Measurements from ENCODE around the gene CCL25. TPM values are rescaled to one million over a fixed set of nuclear protein-coding genes. Genes with fewer than 3 reads are reported as not detected.

Gene CCL25
- total and polyA plus RNA-seq, 2 of the 4 experiments (the other 2 are of a cell fraction): not detected

- intact Hi-C loops (cut with micrococcal nuclease): no loop called here
- POLR2A ChIA-PET (ENCODE audit: unreplicated experiment): interaction anchor here (0.6 kb wide), 1 partner anchor 52 kb away, joined by 4 read pairs; the partner anchor contains the start of gene ELAVL1
- no TSS peak for BruUV-seq (replicated peaks)
Measured at GRCh38 chr19:8057545-8058270, 5.1 kb downstream of the CCL25 start.

More at GRCh38 chr19:8057545-8058270, 5.1 kb downstream of the CCL25 start:
- no peak for ATAC-seq (ENCODE audit: low read depth)
- Histone ChIP-seq H4K5ac (ENCODE audit: low read depth, low read length) (no peak overlapping the region), H3K9ac (ENCODE audit: low read depth, low read length) (no peak overlapping the region), H2AK9ac (replicated peaks; ENCODE audit: low read depth, low read length, poor library complexity) (no peak overlapping the region), H3K36me3 (ENCODE audit: control insufficient read depth, insufficient read depth, low read length) (no peaks in the 10 kb centered on the region), H3K4ac (ENCODE audit: low read depth, low read length) (no peak overlapping the region), H4K91ac (ENCODE audit: insufficient read depth, low read depth, low read length) (no peak overlapping the region), H3K56ac (ENCODE audit: extremely low read depth, insufficient read depth, low read length) (no peak overlapping the region), H3K4me1 (ENCODE audit: control insufficient read depth, insufficient read depth, low read length) (no peaks in the 10 kb centered on the region), H2BK15ac (ENCODE audit: low read depth, low read length) (no peak overlapping the region), H3K9me3 (ENCODE audit: control insufficient read depth, insufficient read depth, low read length) (no peaks in the 10 kb centered on the region), H3K79me1 (ENCODE audit: low read depth in 1 of 2, low read length in 2 of 2) (no peaks in the 10 kb centered on the region), H4K20me1 (ENCODE audit: insufficient read depth, low read length) (no peaks in the 10 kb centered on the region; the same call in 1 of the 2 replicates), H2AK5ac (ENCODE audit: low read depth, low read length) (no peak overlapping the region), H4K8ac (ENCODE audit: low read depth in 2 of 2, low read length in 2 of 2) (no peak overlapping the region), H3K9me1 (ENCODE audit: insufficient read depth, low read length) (no peaks in the 10 kb centered on the region), H2AFZ (replicated peaks; ENCODE audit: low read length, poor library complexity) (no peak overlapping the region), H3K23ac (ENCODE audit: low read depth, low read length) (no peak overlapping the region), H2BK5ac (ENCODE audit: low read depth, low read length, poor library complexity, severe bottlenecking) (no peak overlapping the region), H3K27me3 (ENCODE audit: control insufficient read depth, insufficient read depth, low read length) (peaks cover 5% of the 10 kb centered on the region; the same call in 1 of the 2 replicates), H3K14ac (replicated peaks; ENCODE audit: low read depth, low read length) (no peak overlapping the region), H3K4me3 (ENCODE audit: insufficient read depth, low read depth, low read length) (no peak overlapping the region), H3K18ac (ENCODE audit: low read depth, low read length) (no peak overlapping the region), H2BK20ac (ENCODE audit: low read depth, low read length) (no peak overlapping the region), H3K27ac (ENCODE audit: insufficient read depth, low read length) (no peak overlapping the region), H2BK120ac (ENCODE audit: low read depth, low read length) (no peak overlapping the region), H3K4me2 (ENCODE audit: low read depth, low read length) (no peak overlapping the region)
- dilution Hi-C loops (cut with HindIII; ENCODE audit: low sequenced_read_pairs, unreplicated experiment): no loop called here
- whole genome bisulfite sequencing, 2 experiments (ENCODE audit: extremely low coverage in 2 of 2, insufficient read length in 1 of 2): 57% methylated on average over 2 of the region's 7 CpGs; no CpG with 5 or more reads in 1 of the 2 experiments
- no peak for DNase-seq
- in situ Hi-C loops (cut with MboI; ENCODE audit: low sequenced_read_pairs): no loop called here
- CTCF ChIA-PET: no interaction called here
- TF ChIP-seq SMC3 (IDR thresholded peaks at IDR 0.05; ENCODE audit: low read depth, low read length): no peak
- TF ChIP-seq CHD1 (IDR thresholded peaks at IDR 0.05; ENCODE audit: low read depth, low read length): no peak
- no peak for TF ChIP-seq NFE2L2 (IDR thresholded peaks at IDR 0.05; ENCODE audit: low read depth, low read length)
- no peak for TF ChIP-seq MXI1 (IDR thresholded peaks at IDR 0.05; ENCODE audit: borderline replicate concordance, low read depth, low read length)
- TF ChIP-seq, protein P1, sequence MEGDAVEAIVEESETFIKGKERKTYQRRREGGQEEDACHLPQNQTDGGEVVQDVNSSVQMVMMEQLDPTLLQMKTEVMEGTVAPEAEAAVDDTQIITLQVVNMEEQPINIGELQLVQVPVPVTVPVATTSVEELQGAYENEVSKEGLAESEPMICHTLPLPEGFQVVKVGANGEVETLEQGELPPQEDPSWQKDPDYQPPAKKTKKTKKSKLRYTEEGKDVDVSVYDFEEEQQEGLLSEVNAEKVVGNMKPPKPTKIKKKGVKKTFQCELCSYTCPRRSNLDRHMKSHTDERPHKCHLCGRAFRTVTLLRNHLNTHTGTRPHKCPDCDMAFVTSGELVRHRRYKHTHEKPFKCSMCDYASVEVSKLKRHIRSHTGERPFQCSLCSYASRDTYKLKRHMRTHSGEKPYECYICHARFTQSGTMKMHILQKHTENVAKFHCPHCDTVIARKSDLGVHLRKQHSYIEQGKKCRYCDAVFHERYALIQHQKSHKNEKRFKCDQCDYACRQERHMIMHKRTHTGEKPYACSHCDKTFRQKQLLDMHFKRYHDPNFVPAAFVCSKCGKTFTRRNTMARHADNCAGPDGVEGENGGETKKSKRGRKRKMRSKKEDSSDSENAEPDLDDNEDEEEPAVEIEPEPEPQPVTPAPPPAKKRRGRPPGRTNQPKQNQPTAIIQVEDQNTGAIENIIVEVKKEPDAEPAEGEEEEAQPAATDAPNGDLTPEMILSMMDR (conservative IDR thresholded peaks at IDR 0.05; ENCODE audit: low read depth, low read length): no peak
- no peak for TF ChIP-seq RAD21 (IDR thresholded peaks at IDR 0.05; ENCODE audit: low read length)
